ENCODE results near the gene TPTE2. TPM values are rescaled to one million over a fixed set of nuclear protein-coding genes. Genes with fewer than 3 reads are reported as not detected.
"Not testable (repeated sequence)": the region's sequence is repeated elsewhere in the genome, so short reads cannot be mapped to it uniquely, and the experiment has no call there.

The TPTE2 gene
- total RNA-seq, result not detected in 2 replicates

GRCh38 chr13:19561127-19561582, at the start of gene TPTE2:
Gene TPTE2 (minus strand): TSS chr13:19561532. CDS start chr13:19503234, 58,298 bp downstream.
- not testable (repeated sequence) for DNase-seq

- DNase-seq, result peak; percentile 29
Observed at GRCh38 chr13:19607523-19608078, 46.3 kb upstream of the TPTE2 start.

GRCh38 chr13:19606737-19607136, 45.4 kb upstream of the TPTE2 start:
- no peak for DNase-seq

- peak; percentile 48 for DNase-seq
Observed at GRCh38 chr13:19606152-19606551, 44.8 kb upstream of the TPTE2 start.

GRCh38 chr13:19605161-19605955, 44.0 kb upstream of the TPTE2 start:
- DNase-seq, result no peak

- no peak for DNase-seq
Observed at GRCh38 chr13:19604306-19604705, 43.0 kb upstream of the TPTE2 start.

GRCh38 chr13:19601749-19602725, 40.7 kb upstream of the TPTE2 start:
- DNase-seq, result peak; percentile 68

GRCh38 chr13:19597523-19597922, 36.2 kb upstream of the TPTE2 start:
- no peak for DNase-seq

- DNase-seq, result peak; percentile 22
Observed at GRCh38 chr13:19596960-19597361, 35.6 kb upstream of the TPTE2 start.

- DNase-seq, result no peak
Observed at GRCh38 chr13:19596086-19596485, 34.8 kb upstream of the TPTE2 start.

- no peak for DNase-seq
Observed at GRCh38 chr13:19592657-19593180, 31.4 kb upstream of the TPTE2 start.

GRCh38 chr13:19591864-19592263, 30.5 kb upstream of the TPTE2 start:
- no peak for DNase-seq

GRCh38 chr13:19590423-19590822, 29.1 kb upstream of the TPTE2 start:
- DNase-seq, result no peak

- DNase-seq, result no peak
Observed at GRCh38 chr13:19589312-19589711, 28.0 kb upstream of the TPTE2 start.

- peak; percentile 63 for DNase-seq
Observed at GRCh38 chr13:19587635-19588300, 26.4 kb upstream of the TPTE2 start.

- DNase-seq, result peak; percentile 18
Observed at GRCh38 chr13:19586904-19587634, 25.7 kb upstream of the TPTE2 start.

- DNase-seq, result no peak
Observed at GRCh38 chr13:19581675-19582074, 20.3 kb upstream of the TPTE2 start.

GRCh38 chr13:19575230-19575629, 13.9 kb upstream of the TPTE2 start:
- DNase-seq, result no peak

GRCh38 chr13:19573120-19573716, 11.9 kb upstream of the TPTE2 start:
- DNase-seq, result no peak

- no peak for DNase-seq
Observed at GRCh38 chr13:19572280-19572679, 10.9 kb upstream of the TPTE2 start.

All from dermis blood vessel endothelial cell (primary cell).